ENCODE data around the gene THAP8.
"Not testable (repeated sequence)": the region's sequence is repeated elsewhere in the genome, so short reads cannot be mapped to it uniquely, and the experiment has no call there.

THAP8 gene

GRCh38 chr19:36051637-36052036 lies 2.4 kb downstream of the THAP8 start:
- no peak overlapping the region for H3K27ac ChIP-seq (ENCODE audit: low read depth, low read length)
- no peak overlapping the region for H3K9ac ChIP-seq (ENCODE audit: low read depth in 1 of 2, low read length in 2 of 2)
- no peaks in the 10 kb centered on the region for H3K36me3 ChIP-seq (ENCODE audit: control insufficient read depth in 1 of 2, insufficient read depth in 2 of 2, low read length in 2 of 2)
- H3K27me3 ChIP-seq (ENCODE audit: control insufficient read depth in 1 of 2, insufficient read depth in 2 of 2, low read length in 2 of 2) = no peaks in the 10 kb centered on the region
- no peak overlapping the region for H3K4me3 ChIP-seq (ENCODE audit: low read depth in 1 of 2, low read length in 2 of 2)
- peaks cover 10 to 12% of the 10 kb centered on the region in 2 donors for H3K4me1 ChIP-seq (ENCODE audit: control insufficient read depth in 1 of 2, insufficient read depth in 2 of 2, low read length in 2 of 2)
- H3K9me3 ChIP-seq (ENCODE audit: control insufficient read depth in 1 of 2, low read length in 2 of 2) = no peaks in the 10 kb centered on the region

GRCh38 chr19:36051236-36051635 lies 2.8 kb downstream of the THAP8 start:
- Histone ChIP-seq H3K9ac (ENCODE audit: low read depth in 1 of 2, low read length in 2 of 2) (no peak overlapping the region), H3K9me3 (ENCODE audit: control insufficient read depth in 1 of 2, low read length in 2 of 2) (no peaks in the 10 kb centered on the region), H3K27me3 (ENCODE audit: control insufficient read depth in 1 of 2, insufficient read depth in 2 of 2, low read length in 2 of 2) (no peaks in the 10 kb centered on the region), H3K36me3 (ENCODE audit: control insufficient read depth in 1 of 2, insufficient read depth in 2 of 2, low read length in 2 of 2) (no peaks in the 10 kb centered on the region), H3K4me3 (ENCODE audit: low read depth in 1 of 2, low read length in 2 of 2) (no peak overlapping the region), H3K27ac (ENCODE audit: low read depth, low read length) (no peak overlapping the region), H3K4me1 (ENCODE audit: control insufficient read depth in 1 of 2, insufficient read depth in 2 of 2, low read length in 2 of 2) (peaks cover 8 to 10% of the 10 kb centered on the region in 2 donors)

GRCh38 chr19:36049080-36049698 lies 4.9 kb downstream of the THAP8 start:
- no peaks in the 10 kb centered on the region for H3K36me3 ChIP-seq (ENCODE audit: control insufficient read depth in 1 of 2, insufficient read depth in 2 of 2, low read length in 2 of 2)
- H3K4me3 ChIP-seq (ENCODE audit: low read depth in 1 of 2, low read length in 2 of 2) = no peak overlapping the region
- H3K27me3 ChIP-seq (ENCODE audit: control insufficient read depth in 1 of 2, insufficient read depth in 2 of 2, low read length in 2 of 2) = no peaks in the 10 kb centered on the region
- no peaks in the 10 kb centered on the region for H3K9me3 ChIP-seq (ENCODE audit: control insufficient read depth in 1 of 2, low read length in 2 of 2)
- no peak overlapping the region for H3K27ac ChIP-seq (ENCODE audit: low read depth, low read length)
- no peak overlapping the region for H3K9ac ChIP-seq (ENCODE audit: low read depth in 1 of 2, low read length in 2 of 2)
- H3K4me1 ChIP-seq (ENCODE audit: control insufficient read depth in 1 of 2, insufficient read depth in 2 of 2, low read length in 2 of 2) = no peaks in the 10 kb centered on the region

GRCh38 chr19:36047835-36048234 lies 6.2 kb downstream of the THAP8 start:
- no peaks in the 10 kb centered on the region for H3K4me1 ChIP-seq (ENCODE audit: control insufficient read depth in 1 of 2, insufficient read depth in 2 of 2, low read length in 2 of 2)
- H3K9ac ChIP-seq (ENCODE audit: low read depth in 1 of 2, low read length in 2 of 2) = no peak overlapping the region
- no peaks in the 10 kb centered on the region for H3K27me3 ChIP-seq (ENCODE audit: control insufficient read depth in 1 of 2, insufficient read depth in 2 of 2, low read length in 2 of 2)
- H3K27ac ChIP-seq (ENCODE audit: low read depth, low read length) = no peak overlapping the region
- H3K9me3 ChIP-seq (ENCODE audit: control insufficient read depth in 1 of 2, low read length in 2 of 2) = no peaks in the 10 kb centered on the region
- no peak overlapping the region for H3K4me3 ChIP-seq (ENCODE audit: low read depth in 1 of 2, low read length in 2 of 2)
- H3K36me3 ChIP-seq (ENCODE audit: control insufficient read depth in 1 of 2, insufficient read depth in 2 of 2, low read length in 2 of 2) = no peaks in the 10 kb centered on the region

- Histone ChIP-seq H3K36me3 (ENCODE audit: control insufficient read depth in 1 of 2, insufficient read depth in 2 of 2, low read length in 2 of 2) (no peaks in the 10 kb centered on the region), H3K9ac (ENCODE audit: low read depth in 1 of 2, low read length in 2 of 2) (no peak overlapping the region), H3K4me3 (ENCODE audit: low read depth in 1 of 2, low read length in 2 of 2) (no peak overlapping the region), H3K27ac (ENCODE audit: low read depth, low read length) (no peak overlapping the region), H3K4me1 (ENCODE audit: control insufficient read depth in 1 of 2, insufficient read depth in 2 of 2, low read length in 2 of 2) (no peaks in the 10 kb centered on the region), H3K9me3 (ENCODE audit: control insufficient read depth in 1 of 2, low read length in 2 of 2) (no peaks in the 10 kb centered on the region), H3K27me3 (ENCODE audit: control insufficient read depth in 1 of 2, insufficient read depth in 2 of 2, low read length in 2 of 2) (no peaks in the 10 kb centered on the region)
Measured at GRCh38 chr19:36046443-36047050, 7.5 kb downstream of the THAP8 start.

GRCh38 chr19:36043952-36044351 lies 10.1 kb downstream of the THAP8 start:
- H3K9me3 ChIP-seq (ENCODE audit: control insufficient read depth in 1 of 2, low read length in 2 of 2) = no peaks in the 10 kb centered on the region

GRCh38 chr19:36041831-36042230 lies 12.3 kb downstream of the THAP8 start:
- Histone ChIP-seq H3K9ac (ENCODE audit: low read depth in 1 of 2, low read length in 2 of 2) (no peak overlapping the region), H3K9me3 (ENCODE audit: control insufficient read depth in 1 of 2, low read length in 2 of 2) (no peaks in the 10 kb centered on the region), H3K4me1 (ENCODE audit: control insufficient read depth in 1 of 2, insufficient read depth in 2 of 2, low read length in 2 of 2) (no peaks in the 10 kb centered on the region), H3K27ac (ENCODE audit: low read depth, low read length) (peak overlapping the region; percentile 32), H3K27me3 (ENCODE audit: control insufficient read depth in 1 of 2, insufficient read depth in 2 of 2, low read length in 2 of 2) (no peaks in the 10 kb centered on the region), H3K36me3 (ENCODE audit: control insufficient read depth in 1 of 2, insufficient read depth in 2 of 2, low read length in 2 of 2) (no peaks in the 10 kb centered on the region), H3K4me3 (ENCODE audit: low read depth in 1 of 2, low read length in 2 of 2) (no peak overlapping the region)

More at GRCh38 chr19:36043952-36044351, 10.1 kb downstream of the THAP8 start:
- Histone ChIP-seq H3K4me1 (ENCODE audit: control insufficient read depth in 1 of 2, insufficient read depth in 2 of 2, low read length in 2 of 2) (no peaks in the 10 kb centered on the region), H3K27me3 (ENCODE audit: control insufficient read depth in 1 of 2, insufficient read depth in 2 of 2, low read length in 2 of 2) (no peaks in the 10 kb centered on the region), H3K4me3 (ENCODE audit: low read depth in 1 of 2, low read length in 2 of 2) (no peak overlapping the region), H3K9ac (ENCODE audit: low read depth in 1 of 2, low read length in 2 of 2) (no peak overlapping the region), H3K27ac (ENCODE audit: low read depth, low read length) (no peak overlapping the region), H3K36me3 (ENCODE audit: control insufficient read depth in 1 of 2, insufficient read depth in 2 of 2, low read length in 2 of 2) (no peaks in the 10 kb centered on the region)

- H3K27ac ChIP-seq (ENCODE audit: low read depth, low read length); H3K4me3 ChIP-seq (ENCODE audit: low read depth in 1 of 2, low read length in 2 of 2); H3K4me1 ChIP-seq (ENCODE audit: control insufficient read depth in 1 of 2, insufficient read depth in 2 of 2, low read length in 2 of 2); H3K36me3 ChIP-seq (ENCODE audit: control insufficient read depth in 1 of 2, insufficient read depth in 2 of 2, low read length in 2 of 2); H3K9ac ChIP-seq (ENCODE audit: low read depth in 1 of 2, low read length in 2 of 2); H3K9me3 ChIP-seq (ENCODE audit: control insufficient read depth in 1 of 2, low read length in 2 of 2); H3K27me3 ChIP-seq (ENCODE audit: control insufficient read depth in 1 of 2, insufficient read depth in 2 of 2, low read length in 2 of 2): not testable (repeated sequence)
Measured at GRCh38 chr19:36041092-36041491, 13.0 kb downstream of the THAP8 start.

GRCh38 chr19:36040495-36040894 lies 13.6 kb downstream of the THAP8 start:
- Histone ChIP-seq H3K4me3 (ENCODE audit: low read depth in 1 of 2, low read length in 2 of 2) (no peak overlapping the region), H3K9ac (ENCODE audit: low read depth in 1 of 2, low read length in 2 of 2) (no peak overlapping the region), H3K27ac (ENCODE audit: low read depth, low read length) (no peak overlapping the region), H3K9me3 (ENCODE audit: control insufficient read depth in 1 of 2, low read length in 2 of 2) (no peaks in the 10 kb centered on the region), H3K36me3 (ENCODE audit: control insufficient read depth in 1 of 2, insufficient read depth in 2 of 2, low read length in 2 of 2) (peaks cover 0 to under 1% of the 10 kb centered on the region in 2 donors), H3K27me3 (ENCODE audit: control insufficient read depth in 1 of 2, insufficient read depth in 2 of 2, low read length in 2 of 2) (no peaks in the 10 kb centered on the region), H3K4me1 (ENCODE audit: control insufficient read depth in 1 of 2, insufficient read depth in 2 of 2, low read length in 2 of 2) (no peaks in the 10 kb centered on the region)

GRCh38 chr19:36032251-36033104 lies 21.6 kb downstream of the THAP8 start, which contains the start of gene CLIP3:
TSS of gene CLIP3 (minus strand) at chr19:36032873. CDS start at chr19:36032357, 516 bp downstream.
- Histone ChIP-seq H3K4me3 (ENCODE audit: low read depth in 1 of 2, low read length in 2 of 2) (peak within 1 kb of the TSS; percentile 47 to 55), H3K4me1 (ENCODE audit: control insufficient read depth in 1 of 2, insufficient read depth in 2 of 2, low read length in 2 of 2) (no peaks in the 10 kb centered on the region), H3K27ac (ENCODE audit: low read depth, low read length) (no peak within 1 kb of the TSS), H3K27me3 (ENCODE audit: control insufficient read depth in 1 of 2, insufficient read depth in 2 of 2, low read length in 2 of 2) (no peaks in the 10 kb centered on the region), H3K36me3 (ENCODE audit: control insufficient read depth in 1 of 2, insufficient read depth in 2 of 2, low read length in 2 of 2) (peaks cover 7 to 8% of the 10 kb centered on the region in 2 donors), H3K9ac (ENCODE audit: low read depth in 1 of 2, low read length in 2 of 2) (peak within 1 kb of the TSS in 1 of 2 donors; percentile 33), H3K9me3 (ENCODE audit: control insufficient read depth in 1 of 2, low read length in 2 of 2) (no peaks in the 10 kb centered on the region)
